CD4-positive, alpha-beta T cell treated with Interleukin-4 for 1 hour (primary cell): Measurements from ENCODE around the gene STX4.

ENCODE experiments used
- DNase-seq, 2 donors: peaks; one replicate each; pipeline ENCODE4 v3.0.0-alpha.2; 2020 to 2022

STX4 gene, protein sequence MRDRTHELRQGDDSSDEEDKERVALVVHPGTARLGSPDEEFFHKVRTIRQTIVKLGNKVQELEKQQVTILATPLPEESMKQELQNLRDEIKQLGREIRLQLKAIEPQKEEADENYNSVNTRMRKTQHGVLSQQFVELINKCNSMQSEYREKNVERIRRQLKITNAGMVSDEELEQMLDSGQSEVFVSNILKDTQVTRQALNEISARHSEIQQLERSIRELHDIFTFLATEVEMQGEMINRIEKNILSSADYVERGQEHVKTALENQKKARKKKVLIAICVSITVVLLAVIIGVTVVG

DNA sequence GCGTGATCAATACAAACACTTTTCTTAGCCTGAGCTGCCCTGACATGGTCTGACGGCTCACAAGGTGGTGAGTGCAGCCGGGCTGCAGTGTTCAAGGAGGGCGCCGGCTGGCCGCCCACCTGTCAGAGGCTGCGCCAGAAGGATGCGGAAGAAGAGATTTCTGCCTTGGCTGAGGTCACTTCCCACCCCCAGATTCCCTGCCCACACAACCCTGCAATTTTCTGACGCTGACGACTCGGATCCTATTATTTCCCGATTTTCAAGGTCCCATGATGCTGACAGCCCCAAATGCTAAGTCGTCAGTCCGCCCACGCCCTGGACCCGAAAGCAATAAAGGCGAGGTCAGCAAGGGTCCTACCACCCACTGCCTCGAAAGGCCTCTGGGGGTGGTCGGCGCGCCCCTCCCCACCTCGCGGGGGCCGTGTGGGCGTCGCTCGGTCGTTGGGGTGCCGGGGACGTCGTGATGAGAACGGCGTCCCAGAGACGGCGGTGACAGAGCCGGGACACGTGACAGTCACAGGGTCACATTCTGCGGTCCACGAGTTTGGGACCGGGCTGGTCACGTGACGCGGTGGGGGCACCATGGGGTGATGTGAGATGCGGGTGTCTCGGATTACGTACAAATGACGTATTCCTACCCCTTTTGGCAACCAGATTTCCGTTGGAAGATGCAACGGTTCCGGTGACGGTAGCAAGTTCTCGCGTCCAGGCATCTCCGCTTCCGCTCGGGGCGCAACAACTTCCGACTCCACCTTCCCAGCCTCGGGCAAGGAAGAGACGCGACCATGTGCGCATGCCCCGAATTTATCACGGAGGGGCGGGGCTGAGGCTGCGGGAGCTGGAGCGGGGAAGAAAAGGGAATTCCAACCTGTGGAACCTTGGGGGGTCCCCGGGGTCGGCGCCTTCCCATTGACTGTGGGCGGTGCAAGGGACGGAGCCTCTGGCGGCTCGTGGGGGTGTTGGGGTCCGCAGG lies at the start of gene STX4:
Gene STX4 (plus strand): TSS at position 823 of the 973 bp plus-strand sequence. CDS start 248 bp downstream, outside the sequence.
- peak; percentile 99 for DNase-seq

GRCh38 chr16:30983898-30984610 lies 49.3 kb upstream of the STX4 start:
- DNase-seq, result no peak

- DNase-seq, result peak; percentile 73 to 74
Measured at GRCh38 chr16:30984669-30985400, 48.5 kb upstream of the STX4 start, which contains the start of gene HSD3B7. HSD3B7 (plus strand) TSS chr16:30985207; CDS start chr16:30985659, 452 bp downstream.

GRCh38 chr16:30985401-30986128 lies 47.8 kb upstream of the STX4 start:
- DNase-seq, result no peak

GRCh38 chr16:30986129-30986991 lies 47.0 kb upstream of the STX4 start:
- DNase-seq, result no peak

DNA sequence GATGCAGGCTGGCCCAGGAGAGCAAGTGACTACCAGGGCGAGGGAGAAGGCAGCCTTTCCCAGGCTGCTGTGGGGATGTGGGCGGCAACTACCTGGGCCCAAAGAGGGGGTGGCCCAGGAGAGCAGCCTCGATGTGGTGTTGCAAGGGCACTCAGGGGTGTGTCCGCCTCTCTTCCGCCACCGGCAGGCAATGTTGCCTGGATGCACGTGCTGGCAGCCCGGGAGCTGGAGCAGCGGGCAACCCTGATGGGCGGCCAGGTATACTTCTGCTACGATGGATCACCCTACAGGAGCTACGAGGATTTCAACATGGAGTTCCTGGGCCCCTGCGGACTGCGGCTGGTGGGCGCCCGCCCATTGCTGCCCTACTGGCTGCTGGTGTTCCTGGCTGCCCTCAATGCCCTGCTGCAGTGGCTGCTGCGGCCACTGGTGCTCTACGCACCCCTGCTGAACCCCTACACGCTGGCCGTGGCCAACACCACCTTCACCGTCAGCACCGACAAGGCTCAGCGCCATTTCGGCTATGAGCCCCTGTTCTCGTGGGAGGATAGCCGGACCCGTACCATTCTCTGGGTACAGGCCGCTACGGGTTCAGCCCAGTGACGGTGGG lies 45.7 kb upstream of the STX4 start:
- no peak for DNase-seq

DNA sequence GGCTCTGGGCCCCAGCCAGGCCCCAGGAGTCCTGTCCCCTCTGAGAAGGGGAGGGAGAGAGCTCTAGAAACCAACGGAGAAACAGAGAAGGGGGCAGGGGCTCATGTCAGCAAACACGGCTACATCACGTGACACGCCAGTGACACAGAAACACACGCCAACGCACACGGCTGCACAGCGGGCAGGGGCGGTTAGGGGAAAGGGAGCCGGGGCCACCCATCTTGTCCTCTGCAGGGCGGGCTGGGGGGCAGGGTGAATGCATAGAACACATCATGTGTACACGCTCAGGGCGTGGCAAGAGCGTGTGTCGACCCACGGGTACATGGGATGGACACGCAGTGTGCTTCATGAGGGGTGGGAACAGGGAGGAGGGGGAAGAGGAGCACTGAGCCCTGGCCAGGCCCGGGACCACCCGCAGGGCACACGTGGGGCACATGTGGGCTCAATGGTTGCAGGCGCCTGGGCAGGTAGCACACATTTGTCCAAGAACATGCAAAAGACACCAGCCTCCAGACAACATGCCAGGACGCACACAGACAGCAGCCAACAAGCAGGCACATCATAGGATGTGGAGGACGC lies 43.8 kb upstream of the STX4 start:
- DNase-seq, result no peak

GRCh38 chr16:30990105-30990504 lies 43.3 kb upstream of the STX4 start:
- DNase-seq, result no peak

DNA sequence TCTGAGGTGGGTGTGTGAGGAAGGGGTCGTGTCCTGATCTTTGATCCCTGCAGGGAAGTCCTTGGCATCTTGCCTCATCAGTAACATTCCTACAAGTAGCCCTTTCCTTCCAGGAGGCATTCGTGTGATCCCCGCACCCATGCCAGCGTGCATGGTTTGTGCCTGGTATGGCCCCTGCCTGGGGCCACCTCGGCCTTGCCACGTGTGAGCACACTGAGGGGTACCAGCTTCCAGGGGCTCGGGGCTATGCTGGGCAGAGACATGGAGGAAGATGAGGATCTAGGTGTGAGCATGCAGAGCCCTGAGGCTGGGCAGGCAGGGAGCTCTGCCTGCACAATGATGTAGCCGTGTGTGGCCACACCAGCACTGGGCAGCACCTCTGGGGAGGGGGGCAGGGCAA lies 42.3 kb upstream of the STX4 start:
- no peak for DNase-seq

GRCh38 chr16:30992276-30992780 lies 41.0 kb upstream of the STX4 start:
- DNase-seq, result no peak

DNA sequence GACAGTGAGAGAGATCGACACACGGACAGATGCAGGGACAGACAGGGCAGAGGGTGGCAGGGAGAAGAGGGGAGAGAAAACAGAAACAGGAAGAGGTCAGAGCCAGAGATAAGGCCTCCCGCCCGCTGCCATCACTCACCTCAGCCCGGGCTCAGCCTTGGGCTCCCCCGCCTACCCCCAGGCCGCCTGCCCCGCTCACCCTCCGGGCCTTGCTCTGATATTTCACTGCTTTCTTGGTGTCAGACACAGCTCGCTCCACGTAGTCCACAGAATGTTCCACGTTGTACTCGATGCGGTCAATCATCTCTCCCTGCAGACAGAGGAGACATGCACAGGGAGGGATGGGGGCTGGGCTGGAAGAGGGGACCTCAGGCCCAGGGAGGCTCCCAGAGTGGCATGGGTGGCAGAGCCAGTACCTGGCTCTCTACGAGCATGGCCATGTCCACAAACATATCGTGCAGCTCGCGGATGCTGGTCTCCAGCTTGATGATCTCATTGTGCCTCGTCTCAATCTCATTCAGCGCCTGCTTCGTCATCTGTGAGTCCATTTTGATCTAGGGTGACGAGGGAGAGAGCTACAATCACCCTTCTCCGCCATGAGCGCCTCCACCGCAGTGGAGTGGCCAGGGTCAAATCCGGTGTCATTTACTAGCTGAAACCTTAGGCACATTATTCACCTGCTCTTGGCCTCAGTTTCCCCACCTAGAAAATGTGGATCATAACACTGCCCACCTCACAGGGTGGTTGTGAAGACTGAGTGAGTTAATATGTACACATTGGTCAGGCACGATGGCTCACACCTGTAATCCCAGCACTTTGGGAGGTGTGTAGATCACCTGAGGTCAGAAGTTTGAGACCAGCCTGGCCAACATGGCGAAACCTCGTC lies 40.2 kb upstream of the STX4 start:
- DNase-seq, result no peak

DNA sequence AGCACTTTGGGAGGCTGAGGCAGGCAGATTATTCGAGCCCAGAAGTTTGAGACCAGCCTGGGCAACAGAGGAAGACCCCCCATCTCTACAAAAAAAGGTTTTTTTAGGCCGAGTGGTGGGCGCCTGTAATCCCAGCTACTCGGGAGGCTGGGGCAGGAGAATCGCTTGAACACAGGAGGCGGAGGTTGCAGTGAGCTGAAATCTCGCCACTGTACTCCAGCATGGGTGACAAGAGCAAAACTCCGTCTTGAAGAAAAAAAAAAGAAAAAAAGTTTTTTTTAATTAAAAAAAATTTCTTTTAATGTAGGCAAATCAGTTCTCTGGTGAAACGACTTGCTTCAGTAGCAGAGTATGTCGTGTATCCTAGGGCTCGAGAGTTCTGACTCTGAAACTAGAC lies 37.4 kb upstream of the STX4 start:
- no peak for DNase-seq

GRCh38 chr16:30996324-30996984 lies 36.9 kb upstream of the STX4 start:
- DNase-seq, result no peak

- DNase-seq, result peak; percentile 83 to 86
Measured at GRCh38 chr16:30996985-30997724, 36.2 kb upstream of the STX4 start.

DNA sequence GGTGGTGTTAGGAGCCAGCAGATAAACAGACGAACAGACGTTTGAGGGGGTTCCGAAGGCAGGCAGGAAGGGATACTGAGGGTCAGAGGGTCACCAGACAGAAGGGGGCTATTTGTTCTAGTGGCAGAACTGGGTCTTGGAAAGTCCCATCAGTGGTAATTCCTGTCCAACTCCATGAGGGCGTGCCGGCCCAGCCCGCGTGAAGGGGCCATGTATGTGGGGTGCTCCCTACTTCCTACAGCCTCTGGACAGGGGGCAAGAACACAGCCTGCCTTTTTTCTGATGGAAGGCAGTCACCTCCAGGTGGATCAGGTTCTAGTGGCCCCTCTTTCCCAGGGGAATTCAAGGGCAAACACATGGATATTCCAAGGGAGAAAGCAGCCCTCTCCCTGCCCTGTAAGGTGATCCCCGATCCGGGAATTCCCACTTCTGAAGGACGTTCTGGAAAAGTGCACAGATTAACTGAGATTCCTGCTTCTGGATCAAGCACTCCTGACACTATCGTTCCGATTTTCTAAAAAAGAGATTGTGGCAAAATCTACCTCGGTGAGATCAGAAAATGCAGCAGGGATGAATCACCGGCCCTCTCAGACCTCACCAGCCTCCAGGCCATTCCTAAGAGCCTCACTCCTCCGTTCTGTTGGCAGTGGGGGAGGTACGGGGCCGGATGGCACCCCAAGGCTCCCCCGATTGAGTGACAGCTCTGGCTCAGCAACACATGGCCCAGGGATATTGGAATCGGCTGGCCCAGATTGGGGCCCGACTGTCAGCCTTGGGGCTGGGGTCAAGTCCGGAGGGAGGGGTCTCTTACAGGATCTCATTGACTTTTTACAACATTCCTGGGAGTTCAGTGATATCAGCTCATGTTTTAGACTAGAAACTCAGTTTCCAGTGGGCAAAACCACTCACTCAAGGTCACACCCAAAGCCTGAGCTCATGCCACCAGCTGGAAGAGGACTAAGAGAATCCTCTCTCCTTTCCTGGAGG lies 35.3 kb upstream of the STX4 start:
- no peak for DNase-seq
